Endodermal cell (in vitro differentiated cells): ENCODE data around the gene CASP12. TPM values are rescaled to one million over a fixed set of nuclear protein-coding genes. Genes with fewer than 3 reads are reported as not detected.

ENCODE experiments used
- DNase-seq: peaks from one replicate; pipeline ENCODE4 v3.0.0-alpha.2; 2017
- H3K27ac ChIP-seq: 2 replicates; pipeline ENCODE4 v1.5.1; 2013; ENCODE audit warnings: mild to moderate bottlenecking, low read depth, low read length, moderate library complexity
- H3K27me3 ChIP-seq: 2 replicates; pipeline ENCODE4 v1.6.1; 2013; ENCODE audit warnings: mild to moderate bottlenecking, low read length, moderate library complexity; ENCODE audit not compliant: insufficient read depth, control insufficient read depth, poor library complexity, severe bottlenecking
- H3K36me3 ChIP-seq: 2 replicates; pipeline ENCODE4 v1.7.0; 2013; ENCODE audit warnings: mild to moderate bottlenecking, low read length, moderate library complexity; ENCODE audit not compliant: control insufficient read depth, insufficient read depth
- H3K4me1 ChIP-seq: one replicate; pipeline ENCODE4 v1.7.0; 2013; ENCODE audit warnings: low read length; ENCODE audit not compliant: control insufficient read depth, insufficient read depth
- H3K4me3 ChIP-seq: 2 replicates; pipeline ENCODE4 v1.5.1; 2013; ENCODE audit warnings: mild to moderate bottlenecking, low read length, moderate library complexity
- H3K9ac ChIP-seq: 2 replicates; pipeline ENCODE4 v1.6.1; 2013; ENCODE audit warnings: mild to moderate bottlenecking, low read length, moderate library complexity; ENCODE audit not compliant: poor library complexity, severe bottlenecking; ENCODE audit errors: extremely low read depth
- H3K9me3 ChIP-seq: 2 replicates; pipeline ENCODE4 v1.6.1; 2013; ENCODE audit warnings: mild to moderate bottlenecking, low read length, moderate library complexity; ENCODE audit not compliant: control insufficient read depth
- H3K27ac Mint-ChIP-seq: 2 replicates; pipeline ENCODE4 v1.8.0; 2020; ENCODE audit warnings: mixed read lengths
- H3K27me3 Mint-ChIP-seq: 2 replicates; pipeline ENCODE4 v1.8.0; 2021; ENCODE audit warnings: mild to moderate bottlenecking, mixed read lengths; ENCODE audit not compliant: insufficient read depth
- H3K36me3 Mint-ChIP-seq: 2 replicates; pipeline ENCODE4 v1.8.0; 2020; ENCODE audit warnings: low read depth, mixed read lengths
- H3K4me1 Mint-ChIP-seq: 2 replicates; pipeline ENCODE4 v1.8.0; 2020; ENCODE audit warnings: mixed read lengths
- H3K4me3 Mint-ChIP-seq: 2 replicates; pipeline ENCODE4 v1.8.0; 2020; ENCODE audit warnings: mild to moderate bottlenecking, moderate library complexity, mixed read lengths
- H3K9me3 Mint-ChIP-seq: 2 replicates; pipeline ENCODE4 v1.8.0; 2020; ENCODE audit warnings: mild to moderate bottlenecking, mixed read lengths
- CTCF ChIP-seq: fragments of 200-600 bp; sonication (generic); conservative IDR thresholded peaks from 2 replicates; pipeline ENCODE4 v1.5.0; 2021; ENCODE audit warnings: antibody characterized with exemption, mild to moderate bottlenecking
- WGBS, 2 experiments: methylation state at CpG; one replicate each; pipeline versions ENCODE4 v1.1.5 to v1.1.7; 2013; ENCODE audit warnings: missing lambda C conversion rate in 2 of 2, mixed read lengths in 1 of 2; ENCODE audit not compliant: insufficient coverage in 1 of 2, insufficient read length in 1 of 2; 5-methylcytosine and 5-hydroxymethylcytosine counted together
- total RNA-seq, 2 donors: library from RNA; stranded (reverse); fragmentation: NEBNext Ultra II Directional in 1 of 2; extraction: Animal tissue kit (Norgen Biotek cat#: 25700) in 1 of 2; gene quantifications; 2 replicates in 1 of 2; 3 replicates in 1 of 2; pipeline ENCODE4 v1.2.1, GENCODE V29; 2021

The CASP12 gene
- total RNA-seq, 2 donors from 2014 or later: not detected

- Histone ChIP-seq H3K9ac (no peak overlapping the region), H3K9me3 (no peaks in the 10 kb centered on the region), H3K36me3 (no peaks in the 10 kb centered on the region), H3K27ac (no peak overlapping the region), H3K4me1 (no peaks in the 10 kb centered on the region), H3K4me3 (no peak overlapping the region), H3K27me3 (no peaks in the 10 kb centered on the region)
- WGBS, 2 experiments: 67 to 92% methylated on average over 1 to 3 of the region's 3 CpGs
- no peaks in the 10 kb centered on the region for H3K27me3 Mint-ChIP-seq
- H3K9me3 Mint-ChIP-seq: no peaks in the 10 kb centered on the region
- no peak overlapping the region for H3K27ac Mint-ChIP-seq
- H3K36me3 Mint-ChIP-seq: no peaks in the 10 kb centered on the region
- no peak for TF ChIP-seq CTCF
- H3K4me1 Mint-ChIP-seq: peaks cover 6% of the 10 kb centered on the region
- no peak overlapping the region for H3K4me3 Mint-ChIP-seq
- DNase-seq: no peak
Observed at GRCh38 chr11:104872393-104872792, 25.9 kb downstream of the CASP12 start.

GRCh38 chr11:104870910-104871309 is 27.4 kb downstream of the CASP12 start:
- no peaks in the 10 kb centered on the region for H3K27me3 Mint-ChIP-seq
- Histone ChIP-seq H3K36me3 (no peaks in the 10 kb centered on the region), H3K27ac (no peak overlapping the region), H3K4me1 (no peaks in the 10 kb centered on the region), H3K9me3 (no peaks in the 10 kb centered on the region), H3K9ac (no peak overlapping the region), H3K27me3 (no peaks in the 10 kb centered on the region), H3K4me3 (no peak overlapping the region)
- no peak overlapping the region for H3K27ac Mint-ChIP-seq
- TF ChIP-seq CTCF: no peak
- H3K9me3 Mint-ChIP-seq: no peaks in the 10 kb centered on the region
- peaks cover 5% of the 10 kb centered on the region for H3K4me1 Mint-ChIP-seq
- no peak overlapping the region for H3K4me3 Mint-ChIP-seq
- no peak for DNase-seq
- no peaks in the 10 kb centered on the region for H3K36me3 Mint-ChIP-seq

GRCh38 chr11:104866815-104867214 is 31.4 kb downstream of the CASP12 start:
- Mint-ChIP-seq H3K36me3 (no peaks in the 10 kb centered on the region), H3K4me1 (no peaks in the 10 kb centered on the region), H3K9me3 (peaks cover 9% of the 10 kb centered on the region), H3K27me3 (no peaks in the 10 kb centered on the region), H3K27ac (no peak overlapping the region), H3K4me3 (no peak overlapping the region)
- no peak for DNase-seq
- 84 to 100% methylated on average over 1 to 2 of the region's 2 CpGs for WGBS, 2 experiments
- no peaks in the 10 kb centered on the region for H3K27me3 ChIP-seq
- H3K9ac ChIP-seq: no peak overlapping the region
- no peaks in the 10 kb centered on the region for H3K9me3 ChIP-seq
- no peak overlapping the region for H3K4me3 ChIP-seq
- TF ChIP-seq CTCF: no peak
- no peak overlapping the region for H3K27ac ChIP-seq
- no peaks in the 10 kb centered on the region for H3K36me3 ChIP-seq
- no peaks in the 10 kb centered on the region for H3K4me1 ChIP-seq
